Tibial nerve (tissue), 4 donors: ENCODE measurements around the gene DNAAF5.

ENCODE experiments used
- EP300 ChIP-seq, 2 donors: sonication (generic); formaldehyde crosslinking; IDR thresholded peaks; one replicate each; pipeline ENCODE4 v1.6.1; 2017; ENCODE audit warnings: antibody characterized with exemption in 2 of 2, mild to moderate bottlenecking in 1 of 2
- POLR2A ChIP-seq, 2 donors: fragments of 450-650 bp; IDR thresholded peaks; one replicate each; pipeline ENCODE4 v1.6.1; 2017; ENCODE audit warnings: antibody characterized with exemption in 2 of 2, mild to moderate bottlenecking in 2 of 2, moderate library complexity in 2 of 2
- TF ChIP-seq, protein P1 (sequence below), 5 experiments: fragments of 200-600 bp in 3 of 5; fragments of 450-650 bp in 2 of 5; sonication (generic) in 3 of 5; IDR thresholded peaks; one replicate each; pipeline ENCODE4 v1.5.1; 2016 to 2019; ENCODE audit warnings: antibody characterized with exemption in 5 of 5, mild to moderate bottlenecking in 3 of 5, moderate library complexity in 2 of 5

DNA sequence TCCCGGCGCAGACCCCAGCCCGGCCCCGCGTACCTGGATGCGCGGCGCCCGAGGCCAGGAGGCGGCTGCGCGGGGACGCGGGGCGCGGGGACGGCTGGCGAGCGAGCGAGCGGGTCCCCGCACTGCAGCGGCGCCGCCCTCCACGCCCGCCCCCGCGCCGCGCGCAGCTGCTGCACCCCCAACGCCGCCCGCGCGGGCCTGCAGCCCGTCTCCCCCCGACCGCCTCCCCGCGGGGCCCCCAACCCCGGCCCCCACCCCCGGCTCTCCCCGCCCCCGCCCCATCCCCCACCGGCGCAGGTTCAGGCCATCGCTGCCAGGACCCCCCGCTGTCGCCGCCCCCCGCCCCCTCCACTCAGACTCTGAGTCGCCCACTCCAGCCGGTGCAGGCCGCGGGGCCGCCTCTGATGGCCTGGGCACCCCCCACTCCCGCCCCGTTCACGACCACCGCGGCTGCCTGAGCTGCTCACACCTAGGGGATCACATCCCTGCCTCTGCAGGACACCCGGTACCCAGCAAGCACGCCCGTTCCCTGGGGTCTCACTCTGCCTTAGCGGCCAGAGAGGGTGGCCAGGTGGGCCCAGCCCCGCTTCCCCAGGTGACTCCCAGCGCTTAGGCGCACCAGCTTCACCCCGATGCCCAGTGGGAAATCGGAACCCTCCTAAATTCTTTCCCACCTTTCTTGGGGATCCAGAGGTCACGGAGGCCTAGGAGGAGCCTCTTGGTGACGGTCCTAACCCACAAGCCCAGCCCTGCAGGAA lies 13.9 kb upstream of the DNAAF5 start:
- TF ChIP-seq, protein P1, sequence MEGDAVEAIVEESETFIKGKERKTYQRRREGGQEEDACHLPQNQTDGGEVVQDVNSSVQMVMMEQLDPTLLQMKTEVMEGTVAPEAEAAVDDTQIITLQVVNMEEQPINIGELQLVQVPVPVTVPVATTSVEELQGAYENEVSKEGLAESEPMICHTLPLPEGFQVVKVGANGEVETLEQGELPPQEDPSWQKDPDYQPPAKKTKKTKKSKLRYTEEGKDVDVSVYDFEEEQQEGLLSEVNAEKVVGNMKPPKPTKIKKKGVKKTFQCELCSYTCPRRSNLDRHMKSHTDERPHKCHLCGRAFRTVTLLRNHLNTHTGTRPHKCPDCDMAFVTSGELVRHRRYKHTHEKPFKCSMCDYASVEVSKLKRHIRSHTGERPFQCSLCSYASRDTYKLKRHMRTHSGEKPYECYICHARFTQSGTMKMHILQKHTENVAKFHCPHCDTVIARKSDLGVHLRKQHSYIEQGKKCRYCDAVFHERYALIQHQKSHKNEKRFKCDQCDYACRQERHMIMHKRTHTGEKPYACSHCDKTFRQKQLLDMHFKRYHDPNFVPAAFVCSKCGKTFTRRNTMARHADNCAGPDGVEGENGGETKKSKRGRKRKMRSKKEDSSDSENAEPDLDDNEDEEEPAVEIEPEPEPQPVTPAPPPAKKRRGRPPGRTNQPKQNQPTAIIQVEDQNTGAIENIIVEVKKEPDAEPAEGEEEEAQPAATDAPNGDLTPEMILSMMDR (IDR thresholded peaks at IDR 0.05), result no peak
- TF ChIP-seq POLR2A (IDR thresholded peaks at IDR 0.05) (no peak), EP300 (IDR thresholded peaks at IDR 0.05) (no peak)
